PC-3 (cell line): ENCODE measurements around the gene SIL1. TPM values are rescaled to one million over a fixed set of nuclear protein-coding genes. Genes with fewer than 3 reads are reported as not detected.

ENCODE experiments used
- ATAC-seq: fragments of 200-7000 bp; cut with Tn5 transposase; 2 replicates; pipeline ENCODE4 v1.9.1; 2020; ENCODE audit warnings: mild to moderate bottlenecking, moderate library complexity
- BruUV-seq: library from RNA; stranded (reverse); fragments of 400-500 nt; replicated peaks from 2 replicates; lab custom pipeline; 2021; lab: Mats Ljungman, UMichigan
- CTCF ChIA-PET: fragments of 300-600 bp; sonication (Branson Sonifier 250); formaldehyde crosslinking; loops from one replicate; lab custom pipeline; 2022; ENCODE audit warnings: antibody characterized with exemption; lab: Charles Lee
- POLR2A ChIA-PET: fragments of 300-600 bp; sonication (Branson Sonifier 250); formaldehyde crosslinking; loops from one replicate; lab custom pipeline; 2022; ENCODE audit warnings: antibody characterized with exemption; ENCODE audit not compliant: unreplicated experiment; lab: Charles Lee
- DNase-seq: peaks from one replicate; pipeline ENCODE4 v3.0.0-alpha.2; 2015
- H2AFZ ChIP-seq: fragments of 300-600 bp; sonication (generic); 2 replicates; pipeline ENCODE4 v1.6.0; 2016; ENCODE audit warnings: antibody characterized with exemption, low read length
- H3F3A ChIP-seq: fragments of 300-600 bp; sonication (generic); one replicate; pipeline ENCODE4 v1.6.0; 2017; ENCODE audit warnings: antibody characterized with exemption, low read length, control low read depth, mild to moderate bottlenecking; ENCODE audit not compliant: unreplicated experiment
- H3K27ac ChIP-seq: fragments of 300-600 bp; sonication (generic); 2 replicates; pipeline ENCODE4 v1.5.1; 2016; ENCODE audit warnings: mild to moderate bottlenecking, low read length
- H3K27me3 ChIP-seq: fragments of 300-600 bp; sonication (generic); 2 replicates; pipeline ENCODE4 v1.6.1; 2016; ENCODE audit warnings: low read length, mixed read lengths
- H3K36me3 ChIP-seq: fragments of 300-600 bp; sonication (generic); 2 replicates; pipeline ENCODE4 v1.6.1; 2016; ENCODE audit warnings: low read depth, mixed run types, low read length, mixed read lengths
- H3K4me1 ChIP-seq: fragments of 300-600 bp; sonication (generic); 2 replicates; pipeline ENCODE4 v1.5.1; 2016; ENCODE audit warnings: low read length; ENCODE audit not compliant: insufficient read depth
- H3K4me2 ChIP-seq: fragments of 300-600 bp; sonication (generic); 2 replicates; pipeline ENCODE4 v1.6.0; 2016; ENCODE audit warnings: low read length
- H3K4me3 ChIP-seq: fragments of 300-600 bp; sonication (generic); 2 replicates; pipeline ENCODE4 v1.5.1; 2016; ENCODE audit warnings: mild to moderate bottlenecking, low read length, mixed read lengths
- H3K79me2 ChIP-seq: fragments of 300-600 bp; sonication (generic); 2 replicates; pipeline ENCODE4 v1.6.1; 2017; ENCODE audit warnings: low read length, mixed read lengths
- H3K9ac ChIP-seq: fragments of 300-600 bp; sonication (generic); 2 replicates; pipeline ENCODE4 v1.6.0; 2016; ENCODE audit warnings: mild to moderate bottlenecking, low read length
- H3K9me2 ChIP-seq: fragments of 300-600 bp; sonication (generic); replicated peaks from 2 replicates; pipeline ENCODE4 v1.6.1; 2016; ENCODE audit warnings: mixed run types, low read length, mixed read lengths
- H3K9me3 ChIP-seq: fragments of 300-600 bp; sonication (generic); 2 replicates; pipeline ENCODE4 v1.6.1; 2016; ENCODE audit warnings: low read length, mixed read lengths
- H4K20me1 ChIP-seq: fragments of 300-600 bp; sonication (generic); 2 replicates; pipeline ENCODE4 v1.6.1; 2016; ENCODE audit warnings: low read length, mixed read lengths
- CTCF ChIP-seq: fragments of 300-600 bp; sonication (generic); conservative IDR thresholded peaks from 2 replicates; pipeline ENCODE4 v1.5.1; 2017; ENCODE audit warnings: antibody characterized with exemption, low read depth, mild to moderate bottlenecking, low read length
- EZH2 ChIP-seq: fragments of 300-600 bp; sonication (generic); IDR thresholded peaks from one replicate; pipeline ENCODE4 v1.6.1; 2017; ENCODE audit warnings: antibody characterized with exemption, mild to moderate bottlenecking, low read length; ENCODE audit not compliant: unreplicated experiment
- EZH2phosphoT487 ChIP-seq: fragments of 300-600 bp; sonication (generic); IDR thresholded peaks from 2 replicates; pipeline ENCODE4 v1.6.1; 2018; ENCODE audit warnings: mild to moderate bottlenecking, antibody characterized with exemption, low read length, borderline replicate concordance
- intact Hi-C: fragments of 100-400 bp; cut with micrococcal nuclease; formaldehyde crosslinking; loops from 2 replicates; pipeline ENCODE4 v1.9.0; 2023
- total RNA-seq: library from RNA; depleted of rRNA; stranded (reverse); fragments of >200 nt; gene quantifications from 2 replicates; pipeline ENCODE4 v1.2.3, GENCODE V29; 2014

SIL1 gene
- total RNA-seq, 1 experiment from 2014 or later, result 7.9 TPM

GRCh38 chr5:138947780-138948179 is 250.4 kb downstream of the SIL1 start:
- H3K4me1 ChIP-seq, result no peaks in the 10 kb centered on the region
- ATAC-seq, result no peak
- BruUV-seq, result no TSS peak
- no peak overlapping the region for H3K9ac ChIP-seq
- H3K27ac ChIP-seq, result no peak overlapping the region
- H3K4me3 ChIP-seq, result no peak overlapping the region
- POLR2A ChIA-PET, result no interaction called here
- CTCF ChIA-PET, result no interaction called here
- H3K9me2 ChIP-seq, result no peaks in the 10 kb centered on the region
- no peaks in the 10 kb centered on the region for H3K9me3 ChIP-seq
- intact Hi-C loops, result no loop called here
- H3F3A ChIP-seq, result no peaks in the 10 kb centered on the region
- H4K20me1 ChIP-seq, result no peaks in the 10 kb centered on the region
- no peaks in the 10 kb centered on the region for H3K79me2 ChIP-seq
- H3K36me3 ChIP-seq, result no peaks in the 10 kb centered on the region
- H3K4me2 ChIP-seq, result no peak overlapping the region
- no peak overlapping the region for H2AFZ ChIP-seq
- no peak for TF ChIP-seq CTCF
- H3K27me3 ChIP-seq, result no peaks in the 10 kb centered on the region
- DNase-seq, result no peak

- H4K20me1 ChIP-seq, result no peaks in the 10 kb centered on the region
- POLR2A ChIA-PET, result no interaction called here
- TF ChIP-seq EZH2phosphoT487 (no peak), EZH2 (no peak), CTCF (no peak)
- H3K79me2 ChIP-seq, result no peaks in the 10 kb centered on the region
- BruUV-seq, result no TSS peak
- H3K4me3 ChIP-seq, result no peak overlapping the region
- intact Hi-C loops, result no loop called here
- H3K4me2 ChIP-seq, result no peak overlapping the region
- H2AFZ ChIP-seq, result no peak overlapping the region
- DNase-seq (no peak), ATAC-seq (no peak)
- H3F3A ChIP-seq, result no peaks in the 10 kb centered on the region
- H3K36me3 ChIP-seq, result no peaks in the 10 kb centered on the region
- no peaks in the 10 kb centered on the region for H3K9me2 ChIP-seq
- H3K9me3 ChIP-seq, result no peaks in the 10 kb centered on the region
- H3K27me3 ChIP-seq, result no peaks in the 10 kb centered on the region
- H3K9ac ChIP-seq, result no peak overlapping the region
- CTCF ChIA-PET, result no interaction called here
- H3K4me1 ChIP-seq, result no peaks in the 10 kb centered on the region
- no peak overlapping the region for H3K27ac ChIP-seq
These were observed 251.2 kb downstream of the SIL1 start for GRCh38 chr5:138946831-138947560.

GRCh38 chr5:138946241-138946623 is 251.9 kb downstream of the SIL1 start:
- POLR2A ChIA-PET, result no interaction called here
- no peak overlapping the region for H3K4me2 ChIP-seq
- no TSS peak for BruUV-seq
- CTCF ChIA-PET, result no interaction called here
- no peaks in the 10 kb centered on the region for H3K79me2 ChIP-seq
- H3K9ac ChIP-seq, result no peak overlapping the region
- H2AFZ ChIP-seq, result no peak overlapping the region
- ATAC-seq (no peak), DNase-seq (no peak)
- TF ChIP-seq EZH2 (no peak), CTCF (no peak), EZH2phosphoT487 (no peak)
- no peaks in the 10 kb centered on the region for H3K27me3 ChIP-seq
- H4K20me1 ChIP-seq, result no peaks in the 10 kb centered on the region
- H3K9me3 ChIP-seq, result no peaks in the 10 kb centered on the region
- H3K36me3 ChIP-seq, result no peaks in the 10 kb centered on the region
- intact Hi-C loops, result no loop called here
- H3K27ac ChIP-seq, result no peak overlapping the region
- no peaks in the 10 kb centered on the region for H3K4me1 ChIP-seq
- no peak overlapping the region for H3K4me3 ChIP-seq
- no peaks in the 10 kb centered on the region for H3K9me2 ChIP-seq
- H3F3A ChIP-seq, result no peaks in the 10 kb centered on the region
